Kidney (tissue), 14 donors: ENCODE results near the gene PANX2. TPM values are rescaled to one million over a fixed set of nuclear protein-coding genes. Genes with fewer than 3 reads are reported as not detected.
A peak's percentile ranks its signal among the peaks of the same experiment; 100 is the strongest.

ENCODE experiments used
- DNase-seq, 5 donors: peaks; one replicate each; pipeline ENCODE4 v3.0.0-alpha.2; 2013 to 2020
- FAIRE-seq: peaks from 2 replicates; lab custom pipeline; 2012; peaks lifted over from hg19 to GRCh38; lab: Jason Lieb, UNC
- H3K27ac ChIP-seq, 2 donors: one replicate each; pipeline ENCODE4 v1.7.0; 2013; ENCODE audit warnings: low read depth in 2 of 2, low read length in 2 of 2, inconsistent platforms in 1 of 2
- H3K27me3 ChIP-seq: one replicate; pipeline ENCODE4 v1.7.1; 2013; ENCODE audit warnings: low read length, inconsistent platforms; ENCODE audit not compliant: control insufficient read depth, insufficient read depth
- H3K36me3 ChIP-seq, 3 donors: one replicate each; pipeline versions ENCODE4 v1.7.0 to v1.7.1; 2013; ENCODE audit warnings: low read length in 3 of 3, control low read depth in 1 of 3, inconsistent platforms in 1 of 3; ENCODE audit not compliant: insufficient read depth in 3 of 3, control insufficient read depth in 2 of 3
- H3K4me1 ChIP-seq, 3 donors: one replicate each; pipeline versions ENCODE4 v1.7.0 to v1.7.1; 2013; ENCODE audit warnings: low read length in 3 of 3, inconsistent platforms in 1 of 3, low read depth in 1 of 3; ENCODE audit not compliant: control insufficient read depth in 2 of 3, insufficient read depth in 2 of 3
- H3K4me3 ChIP-seq, 3 donors: one replicate each; pipeline versions ENCODE4 v1.7.0 to v1.8.1; 2013; ENCODE audit warnings: low read length in 3 of 3, control low read depth in 1 of 3, inconsistent platforms in 1 of 3
- H3K9ac ChIP-seq, 3 donors: one replicate each; pipeline versions ENCODE4 v1.7.0 to v1.7.1; 2013; ENCODE audit warnings: low read length in 3 of 3, control low read depth in 1 of 3, inconsistent platforms in 1 of 3
- H3K9me3 ChIP-seq, 3 donors: one replicate each; pipeline versions ENCODE4 v1.7.0 to v1.7.1; 2013; ENCODE audit warnings: low read length in 3 of 3, control low read depth in 1 of 3, inconsistent platforms in 1 of 3; ENCODE audit not compliant: control insufficient read depth in 2 of 3, insufficient read depth in 1 of 3
- intact Hi-C: fragments of 100-400 bp; cut with DNase I; formaldehyde crosslinking; loops from one replicate; pipeline ENCODE4 v1.11.1; 2022
- polyA plus RNA-seq: library from polyadenylated mRNA; stranded (reverse); fragments of 350-450 nt; fragmentation: Illumina TruSeq; extraction: RNeasy Lipid Tissue Mini Kit (QIAGEN cat#74804); gene quantifications from one replicate; pipeline ENCODE4 v1.2.3, GENCODE V29; 2014; ENCODE audit warnings: low read depth, low replicate concordance; ENCODE audit not compliant: insufficient read depth
- total RNA-seq: library from RNA; stranded (reverse); fragmentation: NEBNext Ultra II Directional; extraction: Animal tissue kit (Norgen Biotek cat#: 25700); gene quantifications from one replicate; pipeline ENCODE4 v1.2.1, GENCODE V29; 2021
- TF ChIP-seq, protein P1 (sequence below): IDR thresholded peaks from 3 replicates; pipeline ENCODE4 v1.5.1; 2012; ENCODE audit warnings: mild to moderate bottlenecking, moderate library complexity, borderline replicate concordance; ENCODE audit not compliant: insufficient read depth; ENCODE audit errors: extremely low read depth
- donor health status: control.
- donor health status: control.
- donor health status: control.
- donor health status: control.
- donor health status: control.
- donor health status: DM: yes; HTN: yes; CAD: no.
- donor health status: Normal renal cell carcinoma (clear cell type).

The PANX2 gene
- total and polyA plus RNA-seq, 2 donors from 2014 or later, result 1.0 to 4.3 TPM

DNA sequence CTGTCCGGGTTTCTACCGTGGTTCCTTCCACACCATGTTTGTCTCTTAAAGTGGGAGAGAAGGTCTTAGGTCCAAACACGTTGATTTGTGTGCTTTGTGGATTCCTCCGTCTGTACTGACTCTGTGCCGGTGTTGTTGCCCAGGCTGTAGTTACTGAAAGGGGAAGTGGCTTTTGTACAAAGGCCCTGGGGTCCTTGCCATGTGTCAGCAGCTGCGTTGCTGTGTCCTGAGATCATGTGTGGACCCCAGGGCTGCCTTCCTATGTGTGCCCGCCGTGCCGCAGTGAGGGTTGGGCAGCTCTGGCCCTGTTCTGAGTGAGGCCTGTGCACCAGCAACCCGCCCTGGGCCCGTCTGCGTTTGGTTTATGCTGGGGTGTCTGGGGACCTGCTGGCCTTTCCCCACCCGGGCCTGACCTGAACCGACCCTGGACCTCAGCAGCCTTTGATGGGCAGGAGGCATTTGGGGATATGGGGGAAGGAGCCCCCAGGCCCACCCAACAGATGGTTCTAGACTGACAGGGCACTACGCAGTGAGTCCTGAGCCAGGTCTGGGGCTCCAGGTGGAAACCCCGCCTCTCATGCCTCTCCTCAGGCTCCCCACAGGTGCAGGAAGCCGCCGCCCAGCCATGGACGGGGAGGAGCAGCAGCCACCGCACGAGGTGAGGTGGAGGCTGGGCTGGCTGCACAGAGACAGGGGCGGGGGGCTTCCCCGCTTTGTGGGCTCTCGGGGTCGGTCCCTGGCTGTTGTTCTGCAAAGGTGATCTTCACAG is 22.1 kb downstream of the PANX2 start:
- Histone ChIP-seq H3K4me3 (no peak overlapping the region), H3K27ac (no peak overlapping the region)
- peak in 2 of 5 donors; percentile 43 to 77 for DNase-seq

DNA sequence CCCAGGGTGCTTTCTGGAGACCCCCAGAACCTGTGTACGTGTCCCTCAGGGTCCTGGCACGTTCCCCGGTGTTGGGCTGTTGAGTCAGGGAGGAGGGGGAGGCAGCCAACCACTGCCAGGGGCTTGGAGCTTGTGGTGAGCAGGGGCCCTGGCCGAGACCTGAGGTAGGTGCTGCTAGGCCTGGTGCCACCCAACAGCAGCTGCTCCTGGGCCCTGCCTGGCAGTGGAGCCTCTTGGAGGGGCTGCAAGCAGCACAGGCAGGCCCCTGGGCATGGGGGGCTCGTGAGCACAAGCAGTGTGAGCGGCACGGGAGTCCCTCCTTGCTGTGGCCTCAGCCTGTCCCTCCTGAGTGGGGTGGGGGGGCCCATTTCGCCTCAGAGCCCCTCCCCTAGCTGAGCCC is 23.1 kb downstream of the PANX2 start:
- Histone ChIP-seq H3K9me3 (no peaks in the 10 kb centered on the region), H3K27ac (no peak overlapping the region), H3K4me1 (peaks cover 0 to 18% (median 4%) of the 10 kb centered on the region in 3 donors), H3K9ac (no peak overlapping the region), H3K27me3 (no peaks in the 10 kb centered on the region), H3K36me3 (peaks cover 0 to 3% (median 3%) of the 10 kb centered on the region in 3 donors), H3K4me3 (no peak overlapping the region)
- TF ChIP-seq, protein P1, sequence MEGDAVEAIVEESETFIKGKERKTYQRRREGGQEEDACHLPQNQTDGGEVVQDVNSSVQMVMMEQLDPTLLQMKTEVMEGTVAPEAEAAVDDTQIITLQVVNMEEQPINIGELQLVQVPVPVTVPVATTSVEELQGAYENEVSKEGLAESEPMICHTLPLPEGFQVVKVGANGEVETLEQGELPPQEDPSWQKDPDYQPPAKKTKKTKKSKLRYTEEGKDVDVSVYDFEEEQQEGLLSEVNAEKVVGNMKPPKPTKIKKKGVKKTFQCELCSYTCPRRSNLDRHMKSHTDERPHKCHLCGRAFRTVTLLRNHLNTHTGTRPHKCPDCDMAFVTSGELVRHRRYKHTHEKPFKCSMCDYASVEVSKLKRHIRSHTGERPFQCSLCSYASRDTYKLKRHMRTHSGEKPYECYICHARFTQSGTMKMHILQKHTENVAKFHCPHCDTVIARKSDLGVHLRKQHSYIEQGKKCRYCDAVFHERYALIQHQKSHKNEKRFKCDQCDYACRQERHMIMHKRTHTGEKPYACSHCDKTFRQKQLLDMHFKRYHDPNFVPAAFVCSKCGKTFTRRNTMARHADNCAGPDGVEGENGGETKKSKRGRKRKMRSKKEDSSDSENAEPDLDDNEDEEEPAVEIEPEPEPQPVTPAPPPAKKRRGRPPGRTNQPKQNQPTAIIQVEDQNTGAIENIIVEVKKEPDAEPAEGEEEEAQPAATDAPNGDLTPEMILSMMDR, result no peak
- peak in 1 of 5 donors; percentile 36 for DNase-seq
- no peak for FAIRE-seq
- intact Hi-C loops, result no loop called here

More for the DNA sequence above, 22.1 kb downstream of the PANX2 start:
- Histone ChIP-seq H3K9me3 (no peaks in the 10 kb centered on the region), H3K27me3 (no peaks in the 10 kb centered on the region), H3K36me3 (peaks cover 0 to 3% (median 3%) of the 10 kb centered on the region in 3 donors), H3K4me1 (peaks cover 0 to 18% (median 4%) of the 10 kb centered on the region in 3 donors), H3K9ac (no peak overlapping the region)
- intact Hi-C loops, result no loop called here
- TF ChIP-seq, protein P1, result no peak
- no peak for FAIRE-seq

DNA sequence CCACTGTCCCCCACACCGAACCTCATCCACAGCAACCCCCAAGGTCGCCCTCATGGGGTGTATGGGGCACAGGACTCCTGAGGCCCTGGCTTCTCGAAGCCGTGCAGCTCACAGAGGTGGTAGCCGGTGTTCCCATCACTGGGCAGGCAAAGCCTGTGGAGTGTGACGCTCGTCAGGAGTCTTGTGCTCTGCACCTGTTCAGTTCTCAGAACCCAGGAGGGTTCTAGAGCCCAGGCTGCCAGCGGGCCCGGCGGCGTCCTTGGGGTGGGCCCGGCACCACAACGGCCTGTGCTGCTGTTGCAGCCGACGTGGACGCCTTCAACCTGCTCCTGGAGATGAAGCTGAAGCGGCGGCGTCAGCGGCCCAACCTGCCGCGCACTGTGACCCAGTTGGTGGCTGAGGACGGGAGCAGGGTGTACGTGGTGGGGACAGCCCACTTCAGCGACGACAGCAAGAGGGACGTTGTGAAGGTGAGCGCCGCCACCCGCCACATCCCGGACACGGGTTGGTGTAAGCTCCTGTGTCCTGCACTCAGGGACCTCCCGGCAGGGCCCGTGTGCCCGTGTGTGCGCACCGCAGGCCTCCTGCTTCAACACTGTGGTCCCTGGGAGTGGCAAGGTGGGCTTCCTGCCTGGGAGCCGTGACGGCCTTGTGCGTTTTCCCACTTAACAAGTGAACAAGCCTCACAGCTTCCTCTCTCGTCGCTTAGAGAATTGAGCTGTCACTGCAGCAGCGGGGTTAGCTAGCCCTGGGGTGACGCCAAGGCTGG is 23.7 kb downstream of the PANX2 start:
- H3K4me3 ChIP-seq, result no peak overlapping the region
- no peak overlapping the region for H3K9ac ChIP-seq
- TF ChIP-seq, protein P1, result no peak
- H3K36me3 ChIP-seq, result peaks cover 0 to 3% (median 3%) of the 10 kb centered on the region in 3 donors
- H3K27ac ChIP-seq, result no peak overlapping the region
- H3K27me3 ChIP-seq, result no peaks in the 10 kb centered on the region
- FAIRE-seq (no peak), DNase-seq (no peak)
- H3K4me1 ChIP-seq, result peaks cover 0 to 17% (median 2%) of the 10 kb centered on the region in 3 donors
- no peaks in the 10 kb centered on the region for H3K9me3 ChIP-seq
- intact Hi-C loops, result no loop called here
